CD4-positive, alpha-beta T cell treated with Interferon alpha-2 for 1 hour (primary cell): Measurements from ENCODE around the gene HEATR5A.
"Not testable (repeated sequence)": the region's sequence is repeated elsewhere in the genome, so short reads cannot be mapped to it uniquely, and the experiment has no call there.

ENCODE experiments used
- DNase-seq, 2 donors: peaks; one replicate each; pipeline ENCODE4 v3.0.0-alpha.2; 2020 to 2022

The HEATR5A gene

GRCh38 chr14:31320922-31321766, 99.2 kb downstream of the HEATR5A start:
- no peak for DNase-seq

- no peak for DNase-seq
Observed at GRCh38 chr14:31320216-31320615, 100.1 kb downstream of the HEATR5A start.

- DNase-seq = no peak
Observed at GRCh38 chr14:31319701-31320100, 100.6 kb downstream of the HEATR5A start.

GRCh38 chr14:31312934-31313333, 107.4 kb downstream of the HEATR5A start:
- no peak for DNase-seq

- not testable (repeated sequence) for DNase-seq
Observed at GRCh38 chr14:31312370-31312769, 108.0 kb downstream of the HEATR5A start.

- no peak for DNase-seq
Observed at GRCh38 chr14:31307618-31308017, 112.7 kb downstream of the HEATR5A start.

- no peak for DNase-seq
Observed at GRCh38 chr14:31307198-31307597, 113.2 kb downstream of the HEATR5A start.

- DNase-seq = no peak
Observed at GRCh38 chr14:31303654-31304053, 116.7 kb downstream of the HEATR5A start.

GRCh38 chr14:31300883-31301282, 119.5 kb downstream of the HEATR5A start:
- no peak for DNase-seq

GRCh38 chr14:31300296-31300695, 120.1 kb downstream of the HEATR5A start:
- no peak for DNase-seq

GRCh38 chr14:31297701-31298344, 122.5 kb downstream of the HEATR5A start:
- no peak for DNase-seq

- no peak for DNase-seq
Observed at GRCh38 chr14:31297112-31297511, 123.2 kb downstream of the HEATR5A start.

GRCh38 chr14:31294746-31295405, 125.5 kb downstream of the HEATR5A start:
- DNase-seq = no peak

GRCh38 chr14:31292937-31293616, 127.3 kb downstream of the HEATR5A start:
- no peak for DNase-seq

- DNase-seq = no peak
Observed at GRCh38 chr14:31291210-31291609, 129.1 kb downstream of the HEATR5A start.

- DNase-seq = no peak
Observed at GRCh38 chr14:31287294-31287972, 132.9 kb downstream of the HEATR5A start.

GRCh38 chr14:31286456-31287293, 133.7 kb downstream of the HEATR5A start:
- DNase-seq = peak in 1 of 2 donors; percentile 14

GRCh38 chr14:31283578-31284252, 136.6 kb downstream of the HEATR5A start:
- DNase-seq = no peak

GRCh38 chr14:31283153-31283552, 137.2 kb downstream of the HEATR5A start:
- DNase-seq = no peak

- no peak for DNase-seq
Observed at GRCh38 chr14:31280871-31281220, 139.5 kb downstream of the HEATR5A start.
